Stomach (tissue), 9 donors: Measurements from ENCODE around the gene CIB4. TPM values are rescaled to one million over a fixed set of nuclear protein-coding genes. Genes with fewer than 3 reads are reported as not detected.

Source experiments
- DNase-seq, 2 donors: peaks; one replicate each; pipeline versions ENCODE4 v3.0.0 to v3.0.0-alpha.2; 2013 to 2019
- H3K27ac ChIP-seq, 5 donors: fragments of 200-600 bp in 4 of 5; sonication (generic) in 4 of 5; one replicate each; pipeline ENCODE4 v1.5.1; 2013 to 2019; ENCODE audit warnings: mild to moderate bottlenecking in 1 of 5, moderate library complexity in 1 of 5
- H3K27me3 ChIP-seq, 3 donors: fragments of 200-600 bp; sonication (generic); one replicate each; pipeline ENCODE4 v1.5.1; 2017 to 2019; ENCODE audit warnings: mixed run types in 1 of 3
- H3K36me3 ChIP-seq, 4 donors: fragments of 200-600 bp; sonication (generic); 1 replicate in 3 of 4; 2 replicates in 1 of 4; pipeline ENCODE4 v1.5.1; 2016 to 2019
- H3K4me1 ChIP-seq, 4 donors: fragments of 200-600 bp; sonication (generic); one replicate each; pipeline ENCODE4 v1.5.1; 2016 to 2019
- H3K4me3 ChIP-seq, 4 donors: fragments of 200-600 bp; sonication (generic) in 3 of 4; one replicate each; pipeline ENCODE4 v1.5.1; 2016 to 2019; ENCODE audit warnings: mild to moderate bottlenecking in 1 of 4
- H3K9me3 ChIP-seq, 4 donors: fragments of 200-600 bp; sonication (generic); one replicate each; pipeline ENCODE4 v1.5.1; 2016 to 2019
- EP300 ChIP-seq: sonication (generic); formaldehyde crosslinking; IDR thresholded peaks from one replicate; pipeline ENCODE4 v1.6.1; 2017; ENCODE audit warnings: antibody characterized with exemption
- POLR2A ChIP-seq, 4 donors: fragments of 450-650 bp; IDR thresholded peaks; one replicate each; pipeline ENCODE4 v1.6.1; 2016; ENCODE audit warnings: antibody characterized with exemption in 4 of 4, control low read depth in 2 of 4, mild to moderate bottlenecking in 1 of 4, moderate library complexity in 1 of 4
- POLR2AphosphoS5 ChIP-seq, 3 donors: sonication (generic); formaldehyde crosslinking; IDR thresholded peaks; one replicate each; pipeline ENCODE4 v1.6.1; 2016; ENCODE audit warnings: antibody characterized with exemption in 3 of 3
- WGBS, 5 donors: extraction: QIAGEN DNeasy Blood & Tissue Kit in 3 of 5; methylation state at CpG; one replicate each; pipeline versions ENCODE4 v1.1.5 to v1.1.7; 2013 to 2018; 5-methylcytosine and 5-hydroxymethylcytosine counted together
- intact Hi-C: fragments of 100-400 bp; cut with DNase I; formaldehyde crosslinking; loops from one replicate; pipeline ENCODE4 v1.15.1; 2023; ENCODE audit warnings: low total_unique reads
- polyA plus RNA-seq, 3 donors: library from polyadenylated mRNA; stranded (reverse); fragments of 200-250 nt; gene quantifications; one replicate each; pipeline ENCODE4 v1.2.3, GENCODE V29; 2013
- total RNA-seq, 5 donors: library from RNA; depleted of rRNA; stranded (reverse); fragments of >200 nt; gene quantifications; one replicate each; pipeline versions ENCODE4 v1.1.0 to v1.2.3, GENCODE V29; 2014 to 2016
- TF ChIP-seq, protein P1 (sequence below), 7 experiments: fragments of 450-650 bp in 4 of 7; fragments of 200-600 bp in 3 of 7; sonication (generic) in 3 of 7; IDR thresholded peaks; one replicate each; pipeline ENCODE4 v1.5.1; 2016 to 2019; ENCODE audit warnings: antibody characterized with exemption in 7 of 7, control low read depth in 2 of 7, mild to moderate bottlenecking in 1 of 7
- donor health status: healthy with polysubstance abuse.
- donor health status: Bipolar disorder and iron deficiency.
- donor health status: healthy.

The CIB4 gene
- total and polyA plus RNA-seq, 8 donors = 1.8 TPM; not detected in 6

DNA sequence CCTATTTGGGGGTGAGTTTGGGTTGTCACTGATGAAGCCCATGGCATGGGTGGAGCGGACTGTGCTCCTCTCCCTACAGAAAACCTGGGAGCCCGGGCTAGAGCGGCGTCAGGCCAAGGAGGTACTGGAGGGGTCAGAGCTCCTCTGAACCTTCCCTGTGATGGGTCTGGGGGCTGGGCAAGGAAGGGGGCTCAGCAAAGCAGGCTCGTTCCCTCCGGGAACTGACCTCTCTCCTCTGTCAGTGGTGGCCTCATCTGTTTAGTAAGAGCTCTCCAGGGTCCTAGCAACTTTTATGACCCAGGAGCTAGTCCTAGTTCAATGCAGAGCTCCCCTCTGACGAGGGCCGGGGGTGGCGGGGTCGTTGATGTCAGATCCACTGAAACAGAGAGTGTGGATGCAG, 100.9 kb downstream of the CIB4 start:
- Histone ChIP-seq H3K4me3 (no peak overlapping the region), H3K27me3 (peaks cover 0 to 11% (median 0%) of the 10 kb centered on the region in 3 donors), H3K27ac (no peak overlapping the region), H3K36me3 (no peaks in the 10 kb centered on the region), H3K9me3 (no peaks in the 10 kb centered on the region), H3K4me1 (peaks cover 0 to 12% (median 2%) of the 10 kb centered on the region in 4 donors)
- DNase-seq = no peak
- intact Hi-C loops = no loop called here
- TF ChIP-seq POLR2AphosphoS5 (IDR thresholded peaks at IDR 0.05) (no peak), POLR2A (IDR thresholded peaks at IDR 0.05) (no peak)
- 72 to 80% (median 75%) methylated on average over 9 to 10 of the region's 10 CpGs for WGBS, 5 donors

DNA sequence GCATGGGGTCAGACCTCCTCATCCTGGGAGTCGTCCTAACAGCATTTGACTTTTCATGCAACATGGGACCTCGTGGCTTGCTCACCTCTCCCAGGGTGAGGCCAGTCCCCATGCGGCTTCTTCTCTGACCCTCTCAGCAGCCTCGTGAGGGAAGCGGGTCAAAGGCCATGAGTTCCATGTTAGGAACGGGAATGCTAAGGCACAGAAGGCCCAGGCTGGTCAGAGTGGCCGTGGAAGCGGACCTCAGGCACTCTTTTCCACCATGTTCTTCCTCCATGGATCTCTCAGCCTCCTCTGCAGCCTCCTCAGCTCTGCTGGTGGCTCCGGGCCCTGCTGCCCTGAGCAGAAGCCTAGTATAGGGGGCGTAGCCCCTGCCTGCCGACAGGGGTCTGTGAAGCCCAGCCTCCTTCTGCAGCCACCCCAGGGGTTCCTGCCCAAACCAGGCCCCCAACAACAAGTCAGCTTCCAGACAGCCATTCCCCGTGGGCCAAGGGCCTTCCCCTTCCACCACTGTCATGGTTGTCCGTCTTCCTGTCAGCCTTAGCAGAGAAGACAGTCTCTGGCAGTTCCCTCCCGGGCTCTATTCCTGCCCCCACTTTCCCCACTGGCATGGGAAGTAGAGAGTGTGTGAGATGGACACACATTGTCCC, 103.2 kb downstream of the CIB4 start:
- Histone ChIP-seq H3K9me3 (no peaks in the 10 kb centered on the region), H3K4me1 (peaks cover 0 to 9% (median 2%) of the 10 kb centered on the region in 4 donors), H3K36me3 (no peaks in the 10 kb centered on the region), H3K4me3 (no peak overlapping the region), H3K27me3 (peaks cover 0 to 10% (median 0%) of the 10 kb centered on the region in 3 donors), H3K27ac (no peak overlapping the region)
- WGBS, 5 donors = 71 to 87% (median 83%) methylated on average over 14 of the region's 14 CpGs
- TF ChIP-seq EP300 = no peak
- DNase-seq = no peak
- intact Hi-C loops = no loop called here

DNA sequence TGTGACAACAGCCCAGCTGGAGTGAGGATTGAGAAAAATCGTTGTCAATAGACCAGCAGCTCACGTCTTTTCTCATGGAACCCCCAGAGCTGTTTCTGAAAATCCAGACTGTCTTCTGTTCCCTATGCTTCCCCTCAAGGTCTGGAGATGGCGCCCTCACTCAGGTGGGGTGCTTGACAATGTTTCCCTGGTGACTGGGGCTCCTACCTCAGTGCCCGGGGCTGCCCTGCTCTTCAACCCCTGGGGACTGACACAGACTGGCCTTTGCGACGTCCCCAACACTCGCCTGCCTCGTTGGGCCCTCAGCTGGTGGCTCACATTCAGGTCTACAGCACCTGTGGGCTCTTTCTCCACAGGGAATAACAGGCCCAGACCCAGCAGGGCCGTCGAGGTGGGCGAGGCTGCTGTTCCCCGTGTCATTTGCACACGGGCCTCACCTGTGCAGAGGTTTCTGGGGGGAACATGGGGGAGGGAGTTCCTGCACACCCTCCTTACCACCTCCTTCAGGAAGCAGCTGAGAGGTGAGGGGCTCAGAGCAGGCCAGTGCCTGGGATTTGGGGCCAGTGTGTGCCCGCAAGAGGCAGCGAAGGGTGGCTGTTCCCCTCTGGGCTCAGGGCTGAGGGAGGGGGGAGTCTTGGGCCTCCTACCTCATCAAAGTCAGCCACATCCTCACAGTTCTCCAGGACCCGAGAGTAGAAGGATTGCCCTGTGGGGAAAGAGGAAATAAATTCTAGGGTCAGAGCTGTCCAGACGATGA, 103.9 kb downstream of the CIB4 start:
- H3K27ac ChIP-seq = no peak overlapping the region
- intact Hi-C loops = no loop called here
- no peak for DNase-seq
- no peak for TF ChIP-seq POLR2AphosphoS5 (IDR thresholded peaks at IDR 0.05)
- H3K9me3 ChIP-seq = no peaks in the 10 kb centered on the region
- 76 to 92% (median 84%) methylated on average over 17 of the region's 17 CpGs for WGBS, 5 donors
- no peak overlapping the region for H3K4me3 ChIP-seq
- H3K4me1 ChIP-seq = peaks cover 0 to 4% (median 2%) of the 10 kb centered on the region in 4 donors
- peaks cover 0 to 9% (median 0%) of the 10 kb centered on the region in 3 donors for H3K27me3 ChIP-seq
- no peaks in the 10 kb centered on the region for H3K36me3 ChIP-seq

DNA sequence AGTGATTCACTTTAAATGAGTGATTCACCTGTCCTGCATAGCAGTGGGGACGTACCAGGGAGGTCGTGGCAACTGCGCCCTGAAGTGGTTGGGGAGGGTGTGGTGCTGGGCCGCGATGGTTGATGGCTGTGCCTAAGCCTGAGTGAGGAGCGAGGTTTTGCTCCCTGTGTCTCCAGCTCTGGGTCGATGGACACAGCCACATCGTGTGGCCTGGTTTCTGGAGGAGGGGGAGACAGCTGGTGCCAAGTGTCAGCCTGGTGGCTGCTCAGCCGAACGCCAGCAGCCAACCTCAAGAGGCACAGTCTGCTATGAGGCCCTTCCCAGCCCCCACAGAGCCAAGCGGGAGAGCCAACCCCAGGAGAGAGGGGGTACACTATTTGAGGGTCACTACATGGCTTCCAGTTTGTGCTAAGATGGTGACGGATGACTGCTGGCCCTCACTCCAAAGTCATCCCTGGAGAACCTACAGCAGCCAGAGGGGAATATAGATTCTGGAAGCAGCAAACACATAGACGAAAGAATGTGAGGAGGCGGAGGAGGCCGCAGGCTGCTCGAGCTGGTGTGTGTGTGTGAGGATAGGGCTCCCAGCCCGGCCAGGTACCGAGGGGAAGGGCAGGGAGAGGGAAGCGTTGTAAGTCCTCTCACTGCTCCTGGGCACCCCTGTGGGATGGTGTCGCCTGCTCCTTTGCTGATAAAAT, 104.6 kb downstream of the CIB4 start:
- 82 to 91% (median 86%) methylated on average over 17 to 20 of the region's 20 CpGs for WGBS, 5 donors
- intact Hi-C loops = no loop called here
- Histone ChIP-seq H3K9me3 (no peaks in the 10 kb centered on the region), H3K4me3 (no peak overlapping the region), H3K27ac (no peak overlapping the region), H3K36me3 (no peaks in the 10 kb centered on the region), H3K27me3 (peaks cover 0 to 9% (median 0%) of the 10 kb centered on the region in 3 donors), H3K4me1 (peaks cover 0 to 2% (median 0%) of the 10 kb centered on the region in 4 donors)
- no peak for DNase-seq
- TF ChIP-seq, protein P1, sequence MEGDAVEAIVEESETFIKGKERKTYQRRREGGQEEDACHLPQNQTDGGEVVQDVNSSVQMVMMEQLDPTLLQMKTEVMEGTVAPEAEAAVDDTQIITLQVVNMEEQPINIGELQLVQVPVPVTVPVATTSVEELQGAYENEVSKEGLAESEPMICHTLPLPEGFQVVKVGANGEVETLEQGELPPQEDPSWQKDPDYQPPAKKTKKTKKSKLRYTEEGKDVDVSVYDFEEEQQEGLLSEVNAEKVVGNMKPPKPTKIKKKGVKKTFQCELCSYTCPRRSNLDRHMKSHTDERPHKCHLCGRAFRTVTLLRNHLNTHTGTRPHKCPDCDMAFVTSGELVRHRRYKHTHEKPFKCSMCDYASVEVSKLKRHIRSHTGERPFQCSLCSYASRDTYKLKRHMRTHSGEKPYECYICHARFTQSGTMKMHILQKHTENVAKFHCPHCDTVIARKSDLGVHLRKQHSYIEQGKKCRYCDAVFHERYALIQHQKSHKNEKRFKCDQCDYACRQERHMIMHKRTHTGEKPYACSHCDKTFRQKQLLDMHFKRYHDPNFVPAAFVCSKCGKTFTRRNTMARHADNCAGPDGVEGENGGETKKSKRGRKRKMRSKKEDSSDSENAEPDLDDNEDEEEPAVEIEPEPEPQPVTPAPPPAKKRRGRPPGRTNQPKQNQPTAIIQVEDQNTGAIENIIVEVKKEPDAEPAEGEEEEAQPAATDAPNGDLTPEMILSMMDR (IDR thresholded peaks at IDR 0.05) = no peak
- TF ChIP-seq POLR2AphosphoS5 (IDR thresholded peaks at IDR 0.05) (no peak), EP300 (no peak), POLR2A (IDR thresholded peaks at IDR 0.05) (no peak)

DNA sequence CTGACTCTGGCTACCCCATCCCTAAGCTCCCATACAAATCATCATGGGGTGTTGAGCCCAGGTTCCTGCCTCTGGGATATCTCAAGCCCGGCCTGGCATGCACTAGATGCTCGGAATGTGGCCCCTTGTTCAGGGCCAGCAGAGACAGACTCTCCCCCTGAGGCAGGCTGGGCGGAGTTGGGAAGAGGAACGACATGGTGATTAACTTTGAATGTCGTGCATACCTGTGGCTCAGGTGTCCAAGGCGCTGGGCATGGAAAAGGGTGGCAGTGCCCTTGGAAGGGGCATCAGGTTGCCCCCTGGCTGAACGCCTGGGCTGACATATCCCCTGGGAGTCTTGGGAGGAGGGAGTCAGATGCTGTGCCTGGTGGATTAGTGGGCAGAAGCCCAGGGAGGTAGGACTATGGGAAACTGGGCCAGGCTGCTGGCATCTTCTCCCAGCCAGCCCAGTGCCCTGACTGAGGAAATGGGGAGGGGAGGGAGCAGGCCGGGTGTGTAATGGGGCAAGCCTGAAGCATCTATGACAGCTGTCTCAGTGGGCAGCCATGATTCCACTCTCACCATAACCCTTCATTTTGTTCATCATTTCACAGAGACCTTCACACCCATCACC, 105.4 kb downstream of the CIB4 start:
- intact Hi-C loops = no loop called here
- no peak for DNase-seq
- WGBS, 5 donors = 80 to 89% (median 86%) methylated on average over 8 of the region's 8 CpGs
- TF ChIP-seq, protein P1 (IDR thresholded peaks at IDR 0.05) = no peak
- TF ChIP-seq POLR2A (IDR thresholded peaks at IDR 0.05) (no peak), POLR2AphosphoS5 (IDR thresholded peaks at IDR 0.05) (no peak)
- H3K27me3 ChIP-seq = peaks cover 0 to 9% (median 0%) of the 10 kb centered on the region in 3 donors
- no peak overlapping the region for H3K27ac ChIP-seq
- no peaks in the 10 kb centered on the region for H3K4me1 ChIP-seq
- H3K9me3 ChIP-seq = no peaks in the 10 kb centered on the region
- H3K4me3 ChIP-seq = no peak overlapping the region
- no peaks in the 10 kb centered on the region for H3K36me3 ChIP-seq
